CD14-positive monocyte (primary cell): Measurements from ENCODE around the gene SNX19. TPM values are rescaled to one million over a fixed set of nuclear protein-coding genes. Genes with fewer than 3 reads are reported as not detected.

Experiments
- DNase-seq, 3 donors: peaks; one replicate each; pipeline ENCODE4 v3.0.0-alpha.2; 2011 to 2022
- H2AFZ ChIP-seq: 2 replicates; pipeline ENCODE4 v1.6.0; 2012; ENCODE audit warnings: mild to moderate bottlenecking, low read depth, low read length, inconsistent platforms; ENCODE audit not compliant: insufficient read depth, poor library complexity, severe bottlenecking
- H3K27ac ChIP-seq, 2 donors: 1 replicate in 1 of 2; 2 replicates in 1 of 2; pipeline ENCODE4 v1.5.1; 2012 to 2013; ENCODE audit warnings: low read length in 2 of 2, control low read depth in 1 of 2, inconsistent platforms in 1 of 2, low read depth in 1 of 2, mild to moderate bottlenecking in 1 of 2
- H3K27me3 ChIP-seq, 2 donors: one replicate each; pipeline versions ENCODE4 v1.6.0 to v1.6.1; 2011 to 2013; ENCODE audit warnings: low read length in 2 of 2; ENCODE audit not compliant: control insufficient read depth in 2 of 2, insufficient read depth in 2 of 2
- H3K36me3 ChIP-seq, 2 donors: replicated peaks in 1 of 2; 1 replicate in 1 of 2; 2 replicates in 1 of 2; pipeline versions ENCODE4 v1.5.1 to v1.6.1; 2012 to 2013; ENCODE audit warnings: low read length in 2 of 2, control low read depth in 1 of 2, inconsistent platforms in 1 of 2, mild to moderate bottlenecking in 1 of 2; ENCODE audit not compliant: insufficient read depth in 2 of 2, control insufficient read depth in 1 of 2
- H3K4me1 ChIP-seq, 2 donors: 1 replicate in 1 of 2; 2 replicates in 1 of 2; pipeline versions ENCODE4 v1.5.1 to v1.6.1; 2012 to 2013; ENCODE audit warnings: low read length in 2 of 2, control low read depth in 1 of 2, inconsistent platforms in 1 of 2, mild to moderate bottlenecking in 1 of 2, moderate library complexity in 1 of 2; ENCODE audit not compliant: insufficient read depth in 2 of 2, control insufficient read depth in 1 of 2
- H3K4me2 ChIP-seq: replicated peaks from 2 replicates; pipeline ENCODE3; 2012; ENCODE audit warnings: low read length, moderate library complexity, mild to moderate bottlenecking; ENCODE audit not compliant: poor library complexity, severe bottlenecking; ENCODE audit errors: extremely low read depth
- H3K4me3 ChIP-seq, 3 experiments: fragments of 200-600 bp in 1 of 3; sonication (generic) in 1 of 3; replicated peaks in 1 of 3; 1 replicate in 2 of 3; 2 replicates in 1 of 3; pipeline ENCODE4 v1.5.1; 2011 to 2013; ENCODE audit warnings: low read length in 3 of 3, mild to moderate bottlenecking in 3 of 3, control low read depth in 2 of 3, low read depth in 2 of 3, inconsistent platforms in 1 of 3, moderate library complexity in 1 of 3
- H3K79me2 ChIP-seq: 2 replicates; pipeline ENCODE4 v1.6.0; 2012; ENCODE audit warnings: mild to moderate bottlenecking, control low read depth, inconsistent platforms, low read length, moderate library complexity; ENCODE audit not compliant: insufficient read depth
- H3K9ac ChIP-seq: 2 replicates; pipeline ENCODE4 v1.6.0; 2017; ENCODE audit warnings: low read length, mild to moderate bottlenecking; ENCODE audit not compliant: insufficient read depth, poor library complexity, severe bottlenecking
- H3K9me3 ChIP-seq, 2 donors: replicated peaks in 1 of 2; 1 replicate in 1 of 2; 2 replicates in 1 of 2; pipeline versions ENCODE4 v1.5.1 to v1.6.1; 2012 to 2013; ENCODE audit warnings: low read length in 2 of 2, control low read depth in 1 of 2; ENCODE audit not compliant: control insufficient read depth in 1 of 2, insufficient read depth in 1 of 2
- H4K20me1 ChIP-seq: 2 replicates; pipeline ENCODE4 v1.6.0; 2012; ENCODE audit warnings: mild to moderate bottlenecking, low read length, control low read depth, moderate library complexity; ENCODE audit not compliant: insufficient read depth
- H3K27ac Mint-ChIP-seq, 7 donors: one replicate each; pipeline ENCODE4 v1.8.0; 2020; ENCODE audit warnings: mild to moderate bottlenecking in 7 of 7, mixed read lengths in 7 of 7, moderate library complexity in 6 of 7, inconsistent platforms in 2 of 7
- H3K27me3 Mint-ChIP-seq, 3 donors: one replicate each; pipeline ENCODE4 v1.8.0; 2021 to 2022; ENCODE audit warnings: low read depth in 3 of 3, mild to moderate bottlenecking in 3 of 3, mixed read lengths in 3 of 3, moderate library complexity in 3 of 3, inconsistent platforms in 1 of 3
- H3K36me3 Mint-ChIP-seq, 2 donors: one replicate each; pipeline ENCODE4 v1.8.0; 2020; ENCODE audit warnings: mixed read lengths in 2 of 2, inconsistent platforms in 1 of 2, mild to moderate bottlenecking in 1 of 2
- H3K4me1 Mint-ChIP-seq: one replicate; pipeline ENCODE4 v1.8.0; 2020; ENCODE audit warnings: mild to moderate bottlenecking, mixed read lengths
- H3K4me3 Mint-ChIP-seq, 2 donors: one replicate each; pipeline ENCODE4 v1.8.0; 2020; ENCODE audit warnings: mild to moderate bottlenecking in 2 of 2, mixed read lengths in 2 of 2, moderate library complexity in 1 of 2
- H3K9me3 Mint-ChIP-seq, 7 donors: one replicate each; pipeline ENCODE4 v1.8.0; 2020 to 2022; ENCODE audit warnings: mixed read lengths in 7 of 7, mild to moderate bottlenecking in 6 of 7, moderate library complexity in 6 of 7, inconsistent platforms in 2 of 7
- WGBS: methylation state at CpG from one replicate; pipeline ENCODE4 v1.1.5; 2013; ENCODE audit warnings: missing lambda C conversion rate; ENCODE audit not compliant: insufficient coverage; 5-methylcytosine and 5-hydroxymethylcytosine counted together
- intact Hi-C, 2 donors: fragments of 100-400 bp; cut with micrococcal nuclease; formaldehyde crosslinking; loops; one replicate each; pipeline versions ENCODE4 v1.15.0 to v1.15.1; 2023
- polyA plus RNA-seq, 3 donors: library from polyadenylated mRNA; depleted of rRNA in 1 of 3; unstranded in 2 of 3; stranded (reverse) in 1 of 3; fragments of 300-500 nt in 2 of 3; fragments of >200 nt in 1 of 3; fragmentation: Illumina TruSeq in 2 of 3; gene quantifications; 1 replicate in 2 of 3; 2 replicates in 1 of 3; pipeline ENCODE4 v1.2.3, GENCODE V29; 2012 to 2021
- TF ChIP-seq, protein P1 (sequence below): fragments of 200-600 bp; IDR thresholded peaks from one replicate; pipeline ENCODE4 v1.8.0; 2022; ENCODE audit warnings: antibody characterized with exemption, mild to moderate bottlenecking

The SNX19 gene
- polyA plus RNA-seq, 3 donors, result 13.6 to 23.3 (median 17.6) TPM

DNA sequence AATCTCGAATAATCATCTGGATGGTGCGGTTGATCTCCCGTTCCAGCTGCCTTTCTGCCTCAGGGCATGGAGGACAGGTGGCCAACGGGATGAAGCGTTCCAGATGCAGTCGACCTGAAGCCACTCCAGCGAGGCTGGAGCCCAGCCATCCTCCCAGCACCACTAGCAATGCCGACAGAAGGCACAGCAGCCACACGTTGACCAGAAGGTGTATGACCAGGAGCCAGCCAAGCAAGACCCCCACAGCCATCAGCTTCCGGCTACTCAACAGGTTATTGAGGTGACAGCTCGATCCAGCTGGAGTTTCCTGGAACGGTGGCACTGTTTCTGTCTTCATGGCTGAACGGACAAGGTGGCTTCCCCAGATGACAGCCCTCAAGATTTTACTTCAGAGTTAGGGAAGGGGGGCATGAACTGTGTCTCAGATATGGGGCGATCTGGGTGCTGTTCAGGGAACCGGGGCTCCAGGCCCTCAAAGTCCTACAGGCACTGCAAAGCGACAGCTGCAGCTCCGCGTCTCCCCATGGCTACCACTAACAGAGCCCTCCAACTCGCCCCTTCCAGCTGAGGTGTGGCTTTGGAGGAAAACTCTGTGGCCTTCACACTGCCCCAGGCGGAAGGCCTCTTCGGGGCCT, 559 bp downstream of the SNX19 start:
- H2AFZ ChIP-seq, result peak overlapping the region; percentile 82
- Mint-ChIP-seq H3K27me3 (peaks cover 7 to 18% (median 15%) of the 10 kb centered on the region in 3 donors), H3K4me3 (peak overlapping the region; percentile 80 to 89), H3K9me3 (peaks cover 3 to 24% (median 8%) of the 10 kb centered on the region in 7 donors), H3K27ac (peak overlapping the region; percentile 83 to 96 (median 88)), H3K36me3 (peaks cover 28 to 40% of the 10 kb centered on the region in 2 donors), H3K4me1 (peaks cover 29% of the 10 kb centered on the region)
- peak overlapping the region; percentile 64 to 93 for H3K27ac ChIP-seq
- H3K79me2 ChIP-seq, result peaks cover 22% of the 10 kb centered on the region
- peak in 1 of 3 donors; percentile 6 for DNase-seq
- H3K27me3 ChIP-seq, result peaks cover 0 to 9% of the 10 kb centered on the region in 2 donors
- H3K4me3 ChIP-seq, result peak overlapping the region; percentile 56 to 80 (median 65)
- TF ChIP-seq, protein P1, sequence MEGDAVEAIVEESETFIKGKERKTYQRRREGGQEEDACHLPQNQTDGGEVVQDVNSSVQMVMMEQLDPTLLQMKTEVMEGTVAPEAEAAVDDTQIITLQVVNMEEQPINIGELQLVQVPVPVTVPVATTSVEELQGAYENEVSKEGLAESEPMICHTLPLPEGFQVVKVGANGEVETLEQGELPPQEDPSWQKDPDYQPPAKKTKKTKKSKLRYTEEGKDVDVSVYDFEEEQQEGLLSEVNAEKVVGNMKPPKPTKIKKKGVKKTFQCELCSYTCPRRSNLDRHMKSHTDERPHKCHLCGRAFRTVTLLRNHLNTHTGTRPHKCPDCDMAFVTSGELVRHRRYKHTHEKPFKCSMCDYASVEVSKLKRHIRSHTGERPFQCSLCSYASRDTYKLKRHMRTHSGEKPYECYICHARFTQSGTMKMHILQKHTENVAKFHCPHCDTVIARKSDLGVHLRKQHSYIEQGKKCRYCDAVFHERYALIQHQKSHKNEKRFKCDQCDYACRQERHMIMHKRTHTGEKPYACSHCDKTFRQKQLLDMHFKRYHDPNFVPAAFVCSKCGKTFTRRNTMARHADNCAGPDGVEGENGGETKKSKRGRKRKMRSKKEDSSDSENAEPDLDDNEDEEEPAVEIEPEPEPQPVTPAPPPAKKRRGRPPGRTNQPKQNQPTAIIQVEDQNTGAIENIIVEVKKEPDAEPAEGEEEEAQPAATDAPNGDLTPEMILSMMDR, result no peak
- H4K20me1 ChIP-seq, result peaks cover 7% of the 10 kb centered on the region
- H3K4me2 ChIP-seq, result peak overlapping the region; percentile 74
- peaks cover 14 to 20% of the 10 kb centered on the region in 2 donors for H3K4me1 ChIP-seq
- H3K9ac ChIP-seq, result peak overlapping the region; percentile 96
- H3K36me3 ChIP-seq, result peaks cover 10 to 37% of the 10 kb centered on the region in 2 donors
- peaks cover 0 to 18% of the 10 kb centered on the region in 2 donors for H3K9me3 ChIP-seq
- intact Hi-C loops, result loop anchor here (5.0 to 10.0 kb wide), 2 partner anchors 603 to 1021 kb away; partner anchors contain the start of genes NFRKB (in 1 of the 2) and ZBTB44 (in 1 of the 2)
- 50% methylated on average over 19 of the region's 21 CpGs for WGBS

DNA sequence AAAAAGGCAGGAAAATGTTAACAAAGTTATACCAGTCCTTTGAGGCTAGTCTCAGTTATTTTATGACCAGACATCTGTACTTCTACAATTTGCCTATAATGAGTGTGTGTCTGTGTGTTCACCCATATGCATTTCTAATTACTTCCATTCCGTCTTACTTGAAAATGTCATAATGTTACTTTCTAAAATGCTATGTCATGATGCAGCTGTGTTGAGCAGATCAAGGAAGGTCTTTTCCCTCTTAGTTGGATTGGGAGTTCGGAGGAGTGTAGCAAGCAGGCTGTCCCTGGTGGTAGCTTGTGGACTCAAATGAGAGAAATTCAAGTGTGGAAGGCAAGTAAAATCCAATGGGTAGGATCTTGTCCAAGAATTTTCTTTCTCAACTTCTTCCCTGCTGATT, 3.0 kb downstream of the SNX19 start:
- intact Hi-C loops, result loop anchor here in 1 of 2 donors (10.0 kb wide), 1 partner anchor 1018 kb away; the partner anchor contains the start of gene NFRKB
- H3K79me2 ChIP-seq, result peaks cover 22% of the 10 kb centered on the region
- peaks cover 0 to 18% of the 10 kb centered on the region in 2 donors for H3K9me3 ChIP-seq
- Mint-ChIP-seq H3K4me3 (no peak overlapping the region), H3K36me3 (peaks cover 50 to 63% of the 10 kb centered on the region in 2 donors), H3K27ac (no peak overlapping the region), H3K27me3 (peaks cover 0 to 9% (median 8%) of the 10 kb centered on the region in 3 donors), H3K4me1 (peaks cover 33% of the 10 kb centered on the region), H3K9me3 (peaks cover 0 to 24% (median 8%) of the 10 kb centered on the region in 7 donors)
- H3K4me3 ChIP-seq, result no peak overlapping the region
- H3K4me2 ChIP-seq, result no peak overlapping the region
- H2AFZ ChIP-seq, result no peak overlapping the region
- peaks cover 0 to 9% of the 10 kb centered on the region in 2 donors for H3K27me3 ChIP-seq
- peaks cover 18% of the 10 kb centered on the region for H4K20me1 ChIP-seq
- DNase-seq, result no peak
- no peak overlapping the region for H3K27ac ChIP-seq
- H3K4me1 ChIP-seq, result peaks cover 14 to 20% of the 10 kb centered on the region in 2 donors
- H3K36me3 ChIP-seq, result peaks cover 33 to 61% of the 10 kb centered on the region in 2 donors
- TF ChIP-seq, protein P1, result no peak
- no CpG with 5 or more reads among the region's 2 CpGs for WGBS
- no peak overlapping the region for H3K9ac ChIP-seq
